Retinal pigment epithelial cell (primary cell): ENCODE measurements around the gene ADAM15.

Experiments
- DNase-seq: peaks from one replicate; pipeline ENCODE4 v3.0.0-alpha.2; 2010; ENCODE audit warnings: low read depth
- H3K4me3 ChIP-seq: 2 replicates; pipeline ENCODE4 v1.5.1; 2011; ENCODE audit warnings: mild to moderate bottlenecking, low read length, control low read depth, moderate library complexity
- CTCF ChIP-seq: conservative IDR thresholded peaks from 2 replicates; pipeline ENCODE4 v1.5.1; 2011; ENCODE audit warnings: low read depth, low read length, control low read depth, inconsistent platforms

Gene ADAM15

GRCh38 chr1:155048449-155049334 lies 2.4 kb upstream of the ADAM15 start:
- no peak for DNase-seq
- TF ChIP-seq CTCF: no peak
- H3K4me3 ChIP-seq: no peak overlapping the region

- no peak for TF ChIP-seq CTCF
- H3K4me3 ChIP-seq: no peak overlapping the region
- DNase-seq: no peak
Observed at GRCh38 chr1:155049651-155050559, 1.2 kb upstream of the ADAM15 start.

GRCh38 chr1:155051342-155051776 lies 243 bp downstream of the ADAM15 start:
- peak overlapping the region; percentile 78 for H3K4me3 ChIP-seq
- no peak for DNase-seq
- TF ChIP-seq CTCF: no peak

GRCh38 chr1:155051777-155052398 lies 772 bp downstream of the ADAM15 start:
- no peak for TF ChIP-seq CTCF

GRCh38 chr1:155052439-155053395 lies 1.6 kb downstream of the ADAM15 start:
- no peak for DNase-seq
- peak; percentile 63 for TF ChIP-seq CTCF
- peak overlapping the region; percentile 78 for H3K4me3 ChIP-seq

More at GRCh38 chr1:155051777-155052398, 772 bp downstream of the ADAM15 start:
- DNase-seq: no peak
- H3K4me3 ChIP-seq: peak overlapping the region; percentile 78
